Testis (tissue), 3 donors: ENCODE results near the gene SMG1. TPM values are rescaled to one million over a fixed set of nuclear protein-coding genes. Genes with fewer than 3 reads are reported as not detected.
"Not testable (repeated sequence)": the region's sequence is repeated elsewhere in the genome, so short reads cannot be mapped to it uniquely, and the experiment has no call there.

Experiments
- DNase-seq: peaks from one replicate; pipeline ENCODE4 v3.0.0-alpha.2; 2019
- H3K27ac ChIP-seq, 2 donors: fragments of 200-600 bp; sonication (generic); one replicate each; pipeline ENCODE4 v1.5.1; 2019
- H3K27me3 ChIP-seq: fragments of 200-600 bp; sonication (generic); one replicate; pipeline ENCODE4 v1.5.1; 2019
- H3K36me3 ChIP-seq: fragments of 200-600 bp; sonication (generic); one replicate; pipeline ENCODE4 v1.5.1; 2017; ENCODE audit warnings: low read depth; ENCODE audit errors: missing control alignments
- H3K4me1 ChIP-seq: fragments of 200-600 bp; sonication (generic); one replicate; pipeline ENCODE4 v1.5.1; 2019
- H3K4me3 ChIP-seq, 2 donors: fragments of 200-600 bp; sonication (generic); one replicate each; pipeline ENCODE4 v1.5.1; 2017 to 2019
- H3K9me3 ChIP-seq: fragments of 200-600 bp; sonication (generic); one replicate; pipeline ENCODE4 v1.5.1; 2017
- CTCF ChIP-seq, 3 experiments: fragments of 450-650 bp in 2 of 3; fragments of 200-600 bp in 1 of 3; sonication (generic) in 1 of 3; IDR thresholded peaks; one replicate each; pipeline ENCODE4 v1.5.1; 2016 to 2019; ENCODE audit warnings: antibody characterized with exemption in 3 of 3, mild to moderate bottlenecking in 2 of 3, moderate library complexity in 1 of 3
- POLR2A ChIP-seq: fragments of 450-650 bp; IDR thresholded peaks from one replicate; pipeline ENCODE4 v1.6.1; 2017; ENCODE audit warnings: antibody characterized with exemption, mild to moderate bottlenecking, moderate library complexity
- WGBS, 2 donors: methylation state at CpG; one replicate each; pipeline ENCODE4 v1.1.5; 2018; 5-methylcytosine and 5-hydroxymethylcytosine counted together
- intact Hi-C: fragments of 100-400 bp; cut with DNase I; formaldehyde crosslinking; loops from one replicate; pipeline ENCODE4 v1.15.1; 2023; ENCODE audit warnings: low total_unique reads
- polyA plus RNA-seq: library from polyadenylated mRNA; stranded (reverse); fragments of 350-450 nt; fragmentation: Illumina TruSeq; extraction: RNeasy Lipid Tissue Mini Kit (QIAGEN cat#74804); gene quantifications from one replicate; pipeline ENCODE4 v1.2.3, GENCODE V29; 2014; ENCODE audit warnings: low read depth, low replicate concordance; ENCODE audit not compliant: insufficient read depth
- total RNA-seq, 2 donors: library from RNA; depleted of rRNA; stranded (reverse); fragments of >200 nt; gene quantifications; one replicate each; pipeline ENCODE4 v1.2.3, GENCODE V29; 2016

Gene SMG1
- total and polyA plus RNA-seq, 3 donors from 2014 or later: 32.3 to 138 (median 113) TPM

- TF ChIP-seq POLR2A: no peak
- TF ChIP-seq CTCF (IDR thresholded peaks at IDR 0.05): no peak
- no peak overlapping the region for H3K4me3 ChIP-seq
- no peaks in the 10 kb centered on the region for H3K36me3 ChIP-seq
- H3K4me1 ChIP-seq: no peaks in the 10 kb centered on the region
- intact Hi-C loops: no loop called here
- no peaks in the 10 kb centered on the region for H3K27me3 ChIP-seq
- WGBS, 2 donors: 22 to 29% methylated on average over 1 of the region's 1 CpG
- no peak for DNase-seq
- H3K9me3 ChIP-seq: no peaks in the 10 kb centered on the region
- H3K27ac ChIP-seq: no peak overlapping the region
These were observed 7.3 kb upstream of the SMG1 start for GRCh38 chr16:18933501-18933900.

GRCh38 chr16:18932243-18932987, 6.2 kb upstream of the SMG1 start:
- Histone ChIP-seq H3K27me3 (no peaks in the 10 kb centered on the region), H3K4me1 (no peaks in the 10 kb centered on the region), H3K4me3 (no peak overlapping the region), H3K27ac (no peak overlapping the region), H3K9me3 (no peaks in the 10 kb centered on the region), H3K36me3 (no peaks in the 10 kb centered on the region)
- 45 to 52% methylated on average over 5 of the region's 5 CpGs for WGBS, 2 donors
- intact Hi-C loops: no loop called here
- no peak for DNase-seq
- no peak for TF ChIP-seq POLR2A
- TF ChIP-seq CTCF (IDR thresholded peaks at IDR 0.05): no peak

GRCh38 chr16:18931756-18932155, 5.5 kb upstream of the SMG1 start:
- TF ChIP-seq CTCF (IDR thresholded peaks at IDR 0.05) (no peak), POLR2A (no peak)
- 62 to 70% methylated on average over 5 of the region's 5 CpGs for WGBS, 2 donors
- H3K27ac ChIP-seq: no peak overlapping the region

GRCh38 chr16:18930095-18930494, 3.9 kb upstream of the SMG1 start:
- H3K27ac ChIP-seq, H3K4me1 ChIP-seq, H3K4me3 ChIP-seq, intact Hi-C loops, DNase-seq, H3K9me3 ChIP-seq, H3K36me3 ChIP-seq, H3K27me3 ChIP-seq: not testable (repeated sequence)
- 81 to 83% methylated on average over 4 of the region's 4 CpGs for WGBS, 2 donors

More at GRCh38 chr16:18931756-18932155, 5.5 kb upstream of the SMG1 start:
- intact Hi-C loops: no loop called here
- H3K4me3 ChIP-seq: no peak overlapping the region
- H3K36me3 ChIP-seq: no peaks in the 10 kb centered on the region
- H3K4me1 ChIP-seq: no peaks in the 10 kb centered on the region
- no peak for DNase-seq
- no peaks in the 10 kb centered on the region for H3K27me3 ChIP-seq
- no peaks in the 10 kb centered on the region for H3K9me3 ChIP-seq

GRCh38 chr16:18928073-18928472, 1.9 kb upstream of the SMG1 start:
- H3K9me3 ChIP-seq, H3K36me3 ChIP-seq, H3K4me3 ChIP-seq, DNase-seq, H3K27ac ChIP-seq, H3K27me3 ChIP-seq, H3K4me1 ChIP-seq, intact Hi-C loops: not testable (repeated sequence)
- 77 to 92% methylated on average over 7 of the region's 7 CpGs for WGBS, 2 donors

GRCh38 chr16:18925215-18925985, 808 bp downstream of the SMG1 start:
- H3K36me3 ChIP-seq, H3K4me1 ChIP-seq, intact Hi-C loops, H3K27me3 ChIP-seq, H3K9me3 ChIP-seq: not testable (repeated sequence)
- WGBS, 2 donors: 1% methylated on average over 10 to 22 of the region's 42 CpGs
- H3K4me3 ChIP-seq: peak overlapping the region; percentile 91 to 96
- peak overlapping the region; percentile 90 to 91 for H3K27ac ChIP-seq
- DNase-seq: peak; percentile 24

- H3K4me3 ChIP-seq, H3K9me3 ChIP-seq, intact Hi-C loops, H3K36me3 ChIP-seq, H3K4me1 ChIP-seq, DNase-seq, H3K27me3 ChIP-seq, H3K27ac ChIP-seq: not testable (repeated sequence)
- WGBS, 2 donors: 25% methylated on average over 5 of the region's 5 CpGs
These were observed 2.3 kb downstream of the SMG1 start for GRCh38 chr16:18923935-18924334.

GRCh38 chr16:18923124-18923523, 3.1 kb downstream of the SMG1 start:
- H3K4me3 ChIP-seq, H3K9me3 ChIP-seq, intact Hi-C loops: not testable (repeated sequence)

GRCh38 chr16:18909585-18909984, 16.6 kb downstream of the SMG1 start:
- H3K4me1 ChIP-seq, DNase-seq, intact Hi-C loops, H3K27me3 ChIP-seq, H3K9me3 ChIP-seq, H3K36me3 ChIP-seq, H3K27ac ChIP-seq, H3K4me3 ChIP-seq: not testable (repeated sequence)
- WGBS, 2 donors: 52 to 56% methylated on average over 2 of the region's 2 CpGs

More at GRCh38 chr16:18923124-18923523, 3.1 kb downstream of the SMG1 start:
- WGBS, 2 donors: 80 to 84% methylated on average over 8 of the region's 8 CpGs
- H3K4me1 ChIP-seq, H3K27ac ChIP-seq, H3K27me3 ChIP-seq, DNase-seq, H3K36me3 ChIP-seq: not testable (repeated sequence)
